Activated naive CD4-positive, alpha-beta T cell treated with anti-CD3 and anti-CD28 coated beads, Interleukin-2, amount 50 U/mL, for 72 hours (primary cell): ENCODE results near the gene ZACN. TPM values are rescaled to one million over a fixed set of nuclear protein-coding genes. Genes with fewer than 3 reads are reported as not detected.

Experiments used
- ATAC-seq, 2 donors: fragments of 150-1000 bp; cut with Tn5 transposase; 2 replicates each; pipeline ENCODE4 v1.10.0; 2021; ENCODE audit warnings: mild to moderate bottlenecking in 2 of 2, moderate library complexity in 2 of 2
- DNase-seq, 2 donors: peaks; one replicate each; pipeline ENCODE4 v3.0.0; 2021 to 2022; ENCODE audit warnings: low spot score in 2 of 2
- H3K27ac Mint-ChIP-seq, 2 donors: one replicate each; pipeline ENCODE4 v1.8.0; 2022; ENCODE audit warnings: mild to moderate bottlenecking in 2 of 2, mixed read lengths in 2 of 2
- H3K36me3 Mint-ChIP-seq, 2 donors: one replicate each; pipeline ENCODE4 v1.8.0; 2022; ENCODE audit warnings: mixed read lengths in 2 of 2
- H3K9me3 Mint-ChIP-seq, 2 donors: one replicate each; pipeline ENCODE4 v1.8.0; 2022; ENCODE audit warnings: mixed read lengths in 2 of 2
- total RNA-seq, 2 donors: library from RNA; stranded (reverse); gene quantifications; one replicate each; pipeline ENCODE4 v1.2.3, GENCODE V29; 2022

ZACN gene
- total RNA-seq, 2 donors from 2014 or later: 6.8 to 15.7 TPM

DNA sequence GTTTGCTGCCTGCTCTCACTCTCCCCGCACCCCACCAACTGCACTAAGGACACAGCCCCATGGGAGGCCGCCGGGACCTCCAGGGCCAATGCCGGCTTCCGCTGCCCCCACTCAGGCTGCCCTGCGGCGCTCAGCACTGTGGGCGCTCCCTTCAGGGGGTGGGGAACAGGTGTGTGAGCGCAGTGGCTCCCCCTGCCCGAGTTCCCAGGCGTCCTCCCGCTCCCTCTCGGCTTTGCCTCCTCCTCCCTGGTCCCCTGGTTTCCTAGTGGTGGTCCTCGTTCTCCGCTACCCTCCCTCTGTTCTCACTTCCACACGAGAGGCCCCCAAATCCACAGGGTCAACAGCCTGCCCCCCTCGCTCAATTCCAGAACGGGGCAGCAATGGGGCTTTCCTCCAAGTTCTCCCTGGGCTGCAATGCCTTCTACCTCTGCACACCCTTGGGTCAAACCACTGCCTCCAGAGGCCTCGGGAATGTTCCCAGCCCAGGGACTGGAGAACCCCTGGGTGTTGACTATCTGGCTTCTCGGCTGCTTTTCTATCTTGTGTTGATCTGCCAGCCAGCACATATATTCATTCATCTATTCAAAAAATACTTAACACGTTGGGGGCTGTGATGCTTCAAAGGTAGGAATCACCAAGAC lies 52.2 kb downstream of the ZACN start:
- ATAC-seq (no peak), DNase-seq (no peak)
- Mint-ChIP-seq H3K9me3 (no peaks in the 10 kb centered on the region), H3K27ac (peak overlapping the region in 1 of 2 donors; percentile 4), H3K36me3 (no peaks in the 10 kb centered on the region)

DNA sequence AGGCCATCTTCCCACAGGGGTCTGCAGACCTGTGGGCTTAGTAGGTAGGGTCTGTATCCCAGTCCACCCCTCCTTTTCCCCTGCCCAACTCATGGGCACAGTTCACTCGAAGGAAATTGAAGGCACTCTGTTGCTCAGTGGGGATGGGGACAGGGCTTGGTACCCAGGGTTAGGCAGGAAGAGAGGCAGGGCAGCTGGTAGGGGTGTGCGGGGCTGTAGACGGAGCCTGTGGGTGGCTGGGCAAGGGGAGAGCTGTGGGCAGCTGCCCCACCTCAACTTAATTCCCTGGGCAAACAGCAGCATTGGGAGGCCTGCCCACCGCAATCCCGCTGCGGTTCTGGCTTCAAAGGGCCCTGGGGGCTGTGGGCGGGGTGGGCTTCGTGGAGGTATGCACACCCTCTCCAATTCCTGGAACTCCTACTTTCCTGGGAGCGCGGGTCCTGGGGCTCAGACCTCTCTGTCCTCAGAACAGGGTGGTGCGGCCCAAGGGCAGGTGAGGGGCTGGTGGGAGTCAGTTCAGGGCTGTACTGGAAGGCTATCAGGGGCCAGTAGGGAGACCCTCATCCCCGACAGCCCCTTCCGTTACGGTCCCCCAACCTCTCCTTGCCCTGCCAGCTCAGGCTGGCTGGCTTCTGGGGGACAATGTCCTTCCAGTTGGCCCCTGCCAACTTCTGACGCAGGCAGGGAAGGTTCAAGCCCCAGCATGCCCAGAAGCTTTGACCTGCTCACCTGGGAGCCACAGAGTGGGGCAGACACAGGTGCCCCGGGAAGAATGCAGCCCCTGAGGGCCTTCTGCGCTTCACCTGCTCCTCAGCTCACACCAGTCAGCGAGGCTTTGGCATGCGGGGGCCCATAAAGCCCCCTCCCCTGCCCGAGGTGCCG lies 53.0 kb downstream of the ZACN start:
- DNase-seq (no peak), ATAC-seq (no peak)
- Mint-ChIP-seq H3K27ac (peak overlapping the region in 1 of 2 donors; percentile 4), H3K36me3 (no peaks in the 10 kb centered on the region), H3K9me3 (no peaks in the 10 kb centered on the region)

Other genes with a start within 250 kb of the ZACN start
- 100 to 1,000 TPM; 128 to 143 TPM for gene UNC13D, start 234.8 kb upstream of the ZACN start, total RNA-seq
- gene WBP2, start 223.8 kb upstream of the ZACN start, total RNA-seq: 100 to 1,000 TPM in 1 of 2 donors, 10 to 100 TPM in 1; 78.2 to 144 TPM
- gene TRIM47, start 200.6 kb upstream of the ZACN start, total RNA-seq: 10 to 100 TPM; 11.5 to 26.2 TPM
- 10 to 100 TPM; 16.2 to 31.9 TPM for gene TRIM65, start 182.2 kb upstream of the ZACN start, total RNA-seq
- 100 to 1,000 TPM; 101 to 105 TPM for gene MRPL38, start 174.3 kb upstream of the ZACN start, total RNA-seq
- 10 to 100 TPM; 13.3 to 20.6 TPM for gene FBF1, start 138.1 kb upstream of the ZACN start, total RNA-seq
- 10 to 100 TPM; 31.3 to 42.1 TPM for gene ACOX1, start 100.0 kb upstream of the ZACN start, total RNA-seq
- 10 to 100 TPM; 13.4 to 20.5 TPM for gene TEN1, start 99.9 kb upstream of the ZACN start, total RNA-seq
- gene CDK3, start 78.3 kb upstream of the ZACN start, total RNA-seq: 1 to 10 TPM; 6.9 to 8.3 TPM
- 1 to 10 TPM in 1 of 2 donors, under 1 TPM in 1; 0.34 to 1.5 TPM for gene EVPL, start 51.9 kb upstream of the ZACN start, total RNA-seq
- 100 to 1,000 TPM in 1 of 2 donors, 10 to 100 TPM in 1; 78.8 to 162 TPM for gene SRP68, start 6.7 kb upstream of the ZACN start, total RNA-seq
- gene GALR2, start 4.4 kb upstream of the ZACN start, total RNA-seq: 10 to 100 TPM in 1 of 2 donors, 1 to 10 TPM in 1; 6.2 to 14.6 TPM
- 10 to 100 TPM; 85.0 to 91.9 TPM for gene EXOC7, start 24.6 kb downstream of the ZACN start, total RNA-seq
- gene FOXJ1, start 62.1 kb downstream of the ZACN start, total RNA-seq: under 1 TPM; 0.46 to 0.56 TPM
- gene RNF157, start 161.3 kb downstream of the ZACN start, total RNA-seq: 10 to 100 TPM; 22.0 to 35.1 TPM
- gene UBALD2, start 186.2 kb downstream of the ZACN start, total RNA-seq: 100 to 1,000 TPM; 262 to 294 TPM
- gene QRICH2, start 229.1 kb downstream of the ZACN start, total RNA-seq: 1 to 10 TPM in 1 of 2 donors, under 1 TPM in 1; 0.46 to 1.8 TPM